ENCODE results near the gene CARF. TPM values are rescaled to one million over a fixed set of nuclear protein-coding genes. Genes with fewer than 3 reads are reported as not detected.
"Not testable (repeated sequence)": the region's sequence is repeated elsewhere in the genome, so short reads cannot be mapped to it uniquely, and the experiment has no call there.

CARF gene
- polyA plus RNA-seq, 1 donor (not counting 4 experiments of a cell fraction or from before 2014, with no cell fraction given) = 5.2 TPM

DNA sequence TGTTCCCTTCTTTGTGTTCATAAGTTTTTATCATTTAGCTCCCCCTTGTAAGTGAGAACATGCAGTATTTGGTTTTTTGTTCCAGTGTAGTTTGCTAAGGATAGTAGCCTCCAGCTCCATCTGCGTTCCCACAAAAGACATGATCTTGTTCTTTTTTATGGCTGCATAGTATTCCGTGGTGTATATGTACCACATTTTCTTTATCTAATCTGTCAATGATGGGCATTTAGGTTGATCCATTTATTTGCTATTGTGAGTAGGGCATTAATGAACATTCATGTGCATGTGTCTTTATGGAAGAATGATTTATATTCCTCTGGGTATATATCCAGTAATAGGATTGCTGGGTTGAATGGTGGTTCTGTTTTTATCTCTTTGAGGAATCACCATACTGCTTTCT lies 33.4 kb downstream of the CARF start:
- Histone ChIP-seq H2AFZ (ENCODE audit: control insufficient read depth, low read length) (no peak overlapping the region), H3K36me3 (ENCODE audit: control insufficient read depth in 2 of 2, extremely low read depth in 1 of 2, insufficient read depth in 2 of 2, low read length in 2 of 2) (no peaks in the 10 kb centered on the region), H3K4me3 (ENCODE audit: control insufficient read depth in 2 of 3, extremely low read depth in 1 of 3, insufficient read depth in 2 of 3, low read depth in 1 of 3, low read length in 3 of 3) (no peak overlapping the region), H3K9ac (ENCODE audit: control insufficient read depth, extremely low read depth, insufficient read depth, low read length) (no peak overlapping the region), H3K27me3 (ENCODE audit: control insufficient read depth, extremely low read depth, insufficient read depth, low read length) (no peaks in the 10 kb centered on the region), H3K79me2 (ENCODE audit: control insufficient read depth, insufficient read depth, low read length) (no peaks in the 10 kb centered on the region), H3K27ac (ENCODE audit: control insufficient read depth, insufficient read depth, low read length) (no peak overlapping the region), H3K4me1 (ENCODE audit: control insufficient read depth, extremely low read depth, insufficient read depth, low read length) (peaks cover 3% of the 10 kb centered on the region), H4K20me1 (ENCODE audit: control insufficient read depth, extremely low read depth, insufficient read depth, low read length) (no peaks in the 10 kb centered on the region), H3K4me2 (ENCODE audit: control insufficient read depth, extremely low read depth, insufficient read depth, low read depth, low read length) (no peak overlapping the region), H3K9me3 (ENCODE audit: control insufficient read depth, low read depth, low read length) (peaks cover 2% of the 10 kb centered on the region), H3K9me1 (ENCODE audit: control insufficient read depth, extremely low read depth, insufficient read depth, low read length) (no peaks in the 10 kb centered on the region)
- no peak for FAIRE-seq
- dilution Hi-C loops (cut with MboI; ENCODE audit: extremely low pct_ligation_motif_present, low sequenced_read_pairs) = no loop called here
- TF ChIP-seq, protein P1, sequence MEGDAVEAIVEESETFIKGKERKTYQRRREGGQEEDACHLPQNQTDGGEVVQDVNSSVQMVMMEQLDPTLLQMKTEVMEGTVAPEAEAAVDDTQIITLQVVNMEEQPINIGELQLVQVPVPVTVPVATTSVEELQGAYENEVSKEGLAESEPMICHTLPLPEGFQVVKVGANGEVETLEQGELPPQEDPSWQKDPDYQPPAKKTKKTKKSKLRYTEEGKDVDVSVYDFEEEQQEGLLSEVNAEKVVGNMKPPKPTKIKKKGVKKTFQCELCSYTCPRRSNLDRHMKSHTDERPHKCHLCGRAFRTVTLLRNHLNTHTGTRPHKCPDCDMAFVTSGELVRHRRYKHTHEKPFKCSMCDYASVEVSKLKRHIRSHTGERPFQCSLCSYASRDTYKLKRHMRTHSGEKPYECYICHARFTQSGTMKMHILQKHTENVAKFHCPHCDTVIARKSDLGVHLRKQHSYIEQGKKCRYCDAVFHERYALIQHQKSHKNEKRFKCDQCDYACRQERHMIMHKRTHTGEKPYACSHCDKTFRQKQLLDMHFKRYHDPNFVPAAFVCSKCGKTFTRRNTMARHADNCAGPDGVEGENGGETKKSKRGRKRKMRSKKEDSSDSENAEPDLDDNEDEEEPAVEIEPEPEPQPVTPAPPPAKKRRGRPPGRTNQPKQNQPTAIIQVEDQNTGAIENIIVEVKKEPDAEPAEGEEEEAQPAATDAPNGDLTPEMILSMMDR (optimal IDR thresholded peaks at IDR 0.05 in 1 of 3, IDR thresholded peaks at IDR 0.05 in 1 of 3, conservative IDR thresholded peaks at IDR 0.05 in 1 of 3; ENCODE audit: extremely low read depth in 1 of 3, insufficient read depth in 2 of 3, low read length in 3 of 3) = no peak
- no peak for TF ChIP-seq EZH2 (IDR thresholded peaks at IDR 0.05; ENCODE audit: low read length)
- DNase-seq (ENCODE audit: low read depth, low spot score) = no peak

DNA sequence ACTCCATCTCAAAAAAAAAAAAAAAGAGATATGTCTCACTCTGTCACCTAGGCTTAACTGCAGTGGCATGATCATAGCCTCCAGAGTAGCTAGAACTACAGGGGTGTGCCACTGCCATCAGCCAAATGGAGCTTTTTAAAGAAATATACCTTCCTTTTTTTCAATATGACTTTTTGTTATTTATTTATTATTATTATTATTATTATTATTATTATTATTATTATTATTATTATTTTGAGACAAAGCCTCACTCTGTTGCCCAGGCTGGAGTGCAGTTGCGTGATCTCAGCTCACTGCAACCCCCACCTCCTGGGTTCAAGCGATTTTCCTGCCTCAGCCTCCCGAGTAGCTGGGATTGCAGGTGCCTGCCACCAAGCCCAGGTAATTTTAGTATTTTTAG lies 37.3 kb downstream of the CARF start:
- H3K9me3 ChIP-seq (ENCODE audit: control insufficient read depth, low read depth, low read length); H3K27ac ChIP-seq (ENCODE audit: control insufficient read depth, insufficient read depth, low read length); H3K9me1 ChIP-seq (ENCODE audit: control insufficient read depth, extremely low read depth, insufficient read depth, low read length); H3K4me2 ChIP-seq (ENCODE audit: control insufficient read depth, extremely low read depth, insufficient read depth, low read depth, low read length); H3K4me1 ChIP-seq (ENCODE audit: control insufficient read depth, extremely low read depth, insufficient read depth, low read length); DNase-seq (ENCODE audit: low read depth, low spot score); H3K36me3 ChIP-seq (ENCODE audit: control insufficient read depth in 2 of 2, extremely low read depth in 1 of 2, insufficient read depth in 2 of 2, low read length in 2 of 2); H3K9ac ChIP-seq (ENCODE audit: control insufficient read depth, extremely low read depth, insufficient read depth, low read length); H3K27me3 ChIP-seq (ENCODE audit: control insufficient read depth, extremely low read depth, insufficient read depth, low read length); dilution Hi-C loops (cut with MboI; ENCODE audit: extremely low pct_ligation_motif_present, low sequenced_read_pairs); H3K4me3 ChIP-seq (ENCODE audit: control insufficient read depth in 2 of 3, extremely low read depth in 1 of 3, insufficient read depth in 2 of 3, low read depth in 1 of 3, low read length in 3 of 3); H2AFZ ChIP-seq (ENCODE audit: control insufficient read depth, low read length); H4K20me1 ChIP-seq (ENCODE audit: control insufficient read depth, extremely low read depth, insufficient read depth, low read length); FAIRE-seq; H3K79me2 ChIP-seq (ENCODE audit: control insufficient read depth, insufficient read depth, low read length): not testable (repeated sequence)

DNA sequence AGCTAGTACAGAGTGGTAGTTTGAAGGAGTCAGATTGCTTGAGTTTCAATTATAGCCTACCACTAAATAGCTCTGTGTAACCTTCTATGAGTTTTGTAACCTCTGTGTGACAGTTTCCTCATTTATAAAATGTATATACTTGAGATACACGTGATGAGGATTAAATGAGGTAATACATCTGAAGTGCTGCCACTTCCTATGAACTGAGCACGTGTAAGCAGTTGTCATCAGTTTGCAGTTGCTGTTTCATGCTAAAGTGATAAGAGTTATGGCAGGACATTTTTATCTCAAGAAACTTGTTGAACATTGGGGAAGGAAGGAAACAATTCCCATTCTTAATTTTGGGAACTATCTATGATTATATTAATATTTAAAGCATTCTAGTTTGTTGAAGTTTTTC lies 38.5 kb downstream of the CARF start:
- no peak overlapping the region for H3K4me3 ChIP-seq (ENCODE audit: control insufficient read depth in 2 of 3, extremely low read depth in 1 of 3, insufficient read depth in 2 of 3, low read depth in 1 of 3, low read length in 3 of 3)
- H3K4me2 ChIP-seq (ENCODE audit: control insufficient read depth, extremely low read depth, insufficient read depth, low read depth, low read length) = no peak overlapping the region
- no peaks in the 10 kb centered on the region for H3K36me3 ChIP-seq (ENCODE audit: control insufficient read depth in 2 of 2, extremely low read depth in 1 of 2, insufficient read depth in 2 of 2, low read length in 2 of 2)
- no peaks in the 10 kb centered on the region for H3K9me1 ChIP-seq (ENCODE audit: control insufficient read depth, extremely low read depth, insufficient read depth, low read length)
- H4K20me1 ChIP-seq (ENCODE audit: control insufficient read depth, extremely low read depth, insufficient read depth, low read length) = no peaks in the 10 kb centered on the region
- H3K4me1 ChIP-seq (ENCODE audit: control insufficient read depth, extremely low read depth, insufficient read depth, low read length) = no peaks in the 10 kb centered on the region
- FAIRE-seq (no peak), DNase-seq (ENCODE audit: low read depth, low spot score) (no peak)
- no peak overlapping the region for H3K9ac ChIP-seq (ENCODE audit: control insufficient read depth, extremely low read depth, insufficient read depth, low read length)
- no peaks in the 10 kb centered on the region for H3K79me2 ChIP-seq (ENCODE audit: control insufficient read depth, insufficient read depth, low read length)
- no peak overlapping the region for H2AFZ ChIP-seq (ENCODE audit: control insufficient read depth, low read length)
- dilution Hi-C loops (cut with MboI; ENCODE audit: extremely low pct_ligation_motif_present, low sequenced_read_pairs) = no loop called here
- TF ChIP-seq EZH2 (IDR thresholded peaks at IDR 0.05; ENCODE audit: low read length) = no peak
- TF ChIP-seq, protein P1 (optimal IDR thresholded peaks at IDR 0.05 in 1 of 3, IDR thresholded peaks at IDR 0.05 in 1 of 3, conservative IDR thresholded peaks at IDR 0.05 in 1 of 3; ENCODE audit: extremely low read depth in 1 of 3, insufficient read depth in 2 of 3, low read length in 3 of 3) = no peak
- H3K9me3 ChIP-seq (ENCODE audit: control insufficient read depth, low read depth, low read length) = no peaks in the 10 kb centered on the region
- no peaks in the 10 kb centered on the region for H3K27me3 ChIP-seq (ENCODE audit: control insufficient read depth, extremely low read depth, insufficient read depth, low read length)
- no peak overlapping the region for H3K27ac ChIP-seq (ENCODE audit: control insufficient read depth, insufficient read depth, low read length)
